ENCODE data around the gene MAPK8. TPM values are rescaled to one million over a fixed set of nuclear protein-coding genes. Genes with fewer than 3 reads are reported as not detected.

MAPK8 gene
- total and polyA plus RNA-seq, 9 of the 15 experiments (the other 6 are each of a cell fraction or from before 2014, with no cell fraction given): 6.4 to 159 (median 71.0) TPM

- TF ChIP-seq MNT (conservative IDR thresholded peaks at IDR 0.05): no peak
- no peak for TF ChIP-seq ZNF444 (CRISPR knock-in tag; IDR thresholded peaks at IDR 0.05)
- TF ChIP-seq SAFB2 (IDR thresholded peaks at IDR 0.05; ENCODE audit: borderline replicate concordance, low read depth, low read length, severe bottlenecking): no peak
These were observed 25.0 kb downstream of the MAPK8 start (continued) for GRCh38 chr10:48331436-48331835.

GRCh38 chr10:48332166-48332870 lies 25.8 kb downstream of the MAPK8 start:
- Histone ChIP-seq H3K9ac (ENCODE audit: insufficient read depth in 1 of 2, low read depth in 2 of 2, low read length in 2 of 2) (no peak overlapping the region), H3K27me3 (ENCODE audit: control insufficient read depth in 2 of 2, insufficient read depth in 2 of 2, low read length in 2 of 2) (no peaks in the 10 kb centered on the region), H3K9me3 (replicated peaks; ENCODE audit: control insufficient read depth, insufficient read depth, low read depth, low read length) (no peaks in the 10 kb centered on the region), H3K27ac (ENCODE audit: extremely low read depth, low read depth, low read length) (no peak overlapping the region), H3K4me3 (no peak overlapping the region), H4K20me1 (replicated peaks; ENCODE audit: control insufficient read depth, insufficient read depth, low read length) (no peaks in the 10 kb centered on the region), H3K4me2 (ENCODE audit: insufficient read depth, low read length) (no peak overlapping the region), H3K36me3 (ENCODE audit: control insufficient read depth, insufficient read depth, low read length) (peaks cover 6% of the 10 kb centered on the region; the same call in 2 of the 3 replicates), H2AFZ (ENCODE audit: low read depth, low read length) (no peak overlapping the region), H3K9me1 (ENCODE audit: control insufficient read depth, insufficient read depth, low read length) (no peaks in the 10 kb centered on the region), H3K79me2 (ENCODE audit: control insufficient read depth, insufficient read depth, low read length) (peaks cover 43% of the 10 kb centered on the region), H3K4me1 (replicated peaks in 1 of 2; ENCODE audit: control insufficient read depth in 2 of 2, insufficient read depth in 2 of 2, low read length in 2 of 2) (peaks cover 0 to 5% of the 10 kb centered on the region in 2 experiments; a peak in 2 of 5 replicates)
- ChIA-PET CTCF (ENCODE audit: low intra/inter-chr PET ratio) (no interaction called here), POLR2A (interaction anchor here (0.8 to 3.9 kb wide), 3 partner anchors 8 to 16 kb away, joined by 3 to 18 read pairs (median 3); no protein-coding TSS in a partner anchor)
- WGBS (ENCODE audit: insufficient coverage, low coverage, missing lambda C conversion rate): 78% methylated on average over 5 of the region's 5 CpGs
- in situ Hi-C loops (cut with MboI) (no loop called here), intact Hi-C loops (cut with micrococcal nuclease) (no loop called here)
- no TSS peak for BruUV-seq (replicated peaks)
- FAIRE-seq (no peak), DNase-seq (ENCODE audit: extremely low read depth in 1 of 4, low spot score in 3 of 4) (no peak), ATAC-seq (no peak)
- TF ChIP-seq CEBPB (tag; IDR thresholded peaks at IDR 0.05) (peak; percentile 86), CEBPG (CRISPR knock-in tag; IDR thresholded peaks at IDR 0.05) (peak; percentile 59; the same call in 1 of the 2 replicates), CEBPG (tag; conservative IDR thresholded peaks at IDR 0.05 in 1 of 2, IDR thresholded peaks at IDR 0.05 in 1 of 2) (peak; percentile 66 to 91), HMG20A (CRISPR knock-in tag; conservative IDR thresholded peaks at IDR 0.05) (no peak)

Measured in K562 (cell line).